Ureter (tissue), 1 donor: ENCODE data around the gene RAD51B. TPM values are rescaled to one million over a fixed set of nuclear protein-coding genes. Genes with fewer than 3 reads are reported as not detected.
A peak's percentile ranks its signal among the peaks of the same experiment; 100 is the strongest.

Source experiments
- DNase-seq: peaks from one replicate; pipeline ENCODE4 v3.0.0-alpha.2; 2020; ENCODE audit warnings: low spot score
- total RNA-seq: library from RNA; stranded (reverse); gene quantifications from one replicate; pipeline ENCODE4 v1.2.4, GENCODE V29; 2023
- donor health status: DM: yes; HTN: yes; CAD: no.

The RAD51B gene
- total RNA-seq, 1 donor from 2014 or later: 36.6 TPM

GRCh38 chr14:68523989-68524725 lies 704.6 kb downstream of the RAD51B start:
- DNase-seq: peak; percentile 43

DNA sequence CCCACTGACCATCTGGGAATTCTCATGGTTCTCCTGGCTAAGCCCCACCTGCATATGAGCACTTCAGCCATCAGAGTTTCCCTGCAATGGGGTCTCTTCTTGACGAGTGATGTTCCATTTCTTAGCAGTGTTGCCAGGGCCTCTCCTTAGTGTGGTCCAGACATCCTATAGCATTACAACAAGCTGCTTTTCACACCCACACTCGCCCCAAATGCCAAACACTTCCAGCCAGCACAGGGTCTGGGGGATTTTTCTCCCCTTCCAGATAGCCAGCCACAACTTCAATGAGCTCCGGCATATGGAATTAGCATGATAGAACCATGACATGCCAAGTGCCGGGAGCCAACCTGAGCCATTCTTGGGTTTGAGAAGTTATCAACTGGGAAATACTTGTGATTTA lies 705.9 kb downstream of the RAD51B start:
- peak; percentile 37 for DNase-seq

DNA sequence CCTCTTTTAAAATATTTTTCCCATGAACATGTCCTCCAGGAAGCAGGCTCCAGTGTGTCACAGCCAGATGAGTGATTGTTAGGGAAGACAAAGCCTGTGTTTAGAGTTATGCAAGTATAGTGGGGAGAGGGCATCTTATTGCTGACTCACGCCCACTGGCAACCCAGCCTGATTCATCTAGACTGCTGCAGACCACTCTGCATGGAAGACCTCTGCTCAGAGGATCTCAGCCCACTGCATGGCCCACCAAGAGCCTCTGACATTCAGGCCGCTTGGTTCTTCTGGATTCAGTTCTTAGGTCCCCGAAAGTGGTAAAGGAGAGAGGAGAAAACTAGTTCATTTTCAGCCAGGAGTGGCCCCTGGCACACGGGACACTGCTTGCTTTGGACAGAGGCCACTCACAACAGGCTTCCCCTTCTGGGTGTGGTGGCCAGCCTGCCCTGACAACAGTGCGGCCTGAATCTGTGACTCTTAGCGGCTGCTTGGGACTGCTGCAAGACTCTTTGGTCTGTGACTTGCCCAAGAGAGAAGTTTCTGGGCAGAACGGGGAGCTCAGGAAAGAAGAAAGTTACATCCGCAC lies 707.0 kb downstream of the RAD51B start:
- DNase-seq: peak; percentile 53

GRCh38 chr14:68527329-68527851 lies 707.8 kb downstream of the RAD51B start:
- peak; percentile 49 for DNase-seq

GRCh38 chr14:68528040-68528687 lies 708.6 kb downstream of the RAD51B start:
- DNase-seq: peak; percentile 24

- no peak for DNase-seq
Measured at GRCh38 chr14:68530443-68530842, 710.9 kb downstream of the RAD51B start.

DNA sequence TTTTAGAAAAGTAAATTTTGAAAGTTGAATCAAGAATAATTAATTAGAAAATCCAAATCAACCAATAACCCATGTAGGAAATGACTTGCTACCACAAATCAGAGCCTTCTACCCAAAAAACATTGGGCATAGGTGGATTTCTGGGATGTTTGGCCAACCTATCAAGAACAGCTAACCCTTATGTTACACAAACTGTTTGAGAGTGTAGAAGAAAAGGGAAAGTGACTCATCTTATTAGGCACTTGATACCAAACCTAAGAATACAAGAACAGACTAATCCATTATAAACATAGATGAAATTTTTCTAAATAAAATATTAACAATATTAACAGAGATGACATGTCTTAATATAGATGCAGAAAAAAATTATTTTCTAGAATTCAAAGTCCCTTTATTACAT lies 712.9 kb downstream of the RAD51B start:
- DNase-seq: no peak

DNA sequence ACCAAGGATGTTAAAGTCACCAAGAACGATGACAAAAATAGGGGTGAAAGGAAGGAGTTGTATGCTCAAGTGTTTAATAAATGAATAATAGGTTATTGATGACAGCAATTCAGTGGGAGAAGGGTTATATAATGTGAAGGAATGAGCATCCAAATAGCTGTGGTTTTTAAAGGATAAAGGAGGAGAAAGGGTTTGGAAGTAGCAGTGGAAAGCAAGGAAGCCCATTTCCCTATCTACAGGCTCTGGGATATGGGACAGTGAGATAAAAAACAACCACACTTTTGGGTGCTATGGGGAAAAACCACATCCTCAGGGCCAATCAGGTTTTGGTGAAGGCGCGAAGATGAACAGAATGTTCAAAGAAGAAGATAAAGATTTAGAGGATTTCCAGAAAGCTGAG lies 714.7 kb downstream of the RAD51B start:
- no peak for DNase-seq

DNA sequence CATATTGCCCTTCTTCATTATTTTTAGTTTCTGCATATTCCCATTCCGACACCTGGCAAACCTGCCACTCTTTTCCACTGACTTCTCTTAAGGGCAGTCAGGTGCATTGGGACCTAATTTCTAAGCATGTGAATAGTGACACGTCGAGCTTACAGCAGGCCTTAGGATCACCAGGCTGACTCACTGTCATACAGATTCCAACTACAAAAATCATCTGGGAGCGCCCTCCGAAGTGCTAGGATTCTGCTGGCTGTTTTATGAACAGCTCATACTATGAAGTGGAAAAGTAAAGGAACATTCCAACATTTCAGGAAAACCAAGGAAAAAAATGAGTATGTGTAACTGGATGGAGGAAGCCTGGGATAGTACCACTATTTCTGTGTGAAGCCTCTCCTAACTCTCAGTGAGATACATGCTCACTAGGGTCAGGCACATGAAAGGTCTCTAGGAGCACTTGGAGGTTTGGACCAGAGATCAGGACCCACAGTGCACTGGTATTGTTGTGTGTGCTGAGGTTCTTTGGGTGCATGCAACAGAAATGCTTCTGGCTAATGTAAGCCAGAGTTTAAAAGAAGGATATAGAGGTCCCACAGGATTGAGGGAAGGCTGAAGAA lies 715.9 kb downstream of the RAD51B start:
- no peak for DNase-seq

DNA sequence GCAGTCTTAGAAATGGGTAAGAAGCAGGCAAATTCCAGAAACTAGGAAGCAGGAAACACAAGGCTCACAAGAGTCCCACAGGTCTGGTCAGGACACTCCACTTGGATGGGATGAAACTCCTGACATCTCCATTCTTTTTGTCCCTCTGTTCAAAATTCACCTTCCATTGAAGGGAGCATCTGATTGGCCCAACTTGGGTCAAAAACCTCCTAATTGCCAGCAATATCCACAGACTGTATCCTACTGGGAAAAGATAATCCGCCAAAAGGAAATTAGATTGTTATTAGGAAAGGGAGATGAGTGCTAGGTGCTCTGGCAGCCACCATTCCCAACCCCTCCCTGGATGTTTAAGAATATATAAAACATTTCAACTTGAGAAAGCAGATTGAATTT lies 716.4 kb downstream of the RAD51B start:
- no peak for DNase-seq

GRCh38 chr14:68538639-68539038 lies 719.1 kb downstream of the RAD51B start:
- DNase-seq: no peak

- DNase-seq: no peak
Measured at GRCh38 chr14:68539241-68539737, 719.7 kb downstream of the RAD51B start.

DNA sequence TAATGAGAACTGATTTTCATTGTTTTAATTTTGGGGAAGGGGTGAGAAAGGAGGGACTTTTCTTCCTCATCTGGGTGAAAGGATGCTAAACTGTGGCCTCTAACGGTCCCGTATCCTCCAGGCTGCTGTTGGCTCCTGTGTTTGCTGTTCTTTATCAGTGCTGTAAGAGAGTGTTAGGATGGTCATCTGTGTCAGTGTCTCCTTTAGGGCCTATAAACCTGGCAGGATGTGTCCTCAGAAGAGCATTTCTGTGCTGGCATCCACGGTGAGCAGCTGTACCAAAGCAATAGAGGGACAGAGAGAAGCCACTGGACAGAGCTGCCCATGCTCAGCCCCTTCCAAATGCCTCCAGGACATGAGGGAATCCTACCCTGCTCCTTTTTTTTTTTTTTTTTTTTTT lies 720.2 kb downstream of the RAD51B start:
- no peak for DNase-seq

DNA sequence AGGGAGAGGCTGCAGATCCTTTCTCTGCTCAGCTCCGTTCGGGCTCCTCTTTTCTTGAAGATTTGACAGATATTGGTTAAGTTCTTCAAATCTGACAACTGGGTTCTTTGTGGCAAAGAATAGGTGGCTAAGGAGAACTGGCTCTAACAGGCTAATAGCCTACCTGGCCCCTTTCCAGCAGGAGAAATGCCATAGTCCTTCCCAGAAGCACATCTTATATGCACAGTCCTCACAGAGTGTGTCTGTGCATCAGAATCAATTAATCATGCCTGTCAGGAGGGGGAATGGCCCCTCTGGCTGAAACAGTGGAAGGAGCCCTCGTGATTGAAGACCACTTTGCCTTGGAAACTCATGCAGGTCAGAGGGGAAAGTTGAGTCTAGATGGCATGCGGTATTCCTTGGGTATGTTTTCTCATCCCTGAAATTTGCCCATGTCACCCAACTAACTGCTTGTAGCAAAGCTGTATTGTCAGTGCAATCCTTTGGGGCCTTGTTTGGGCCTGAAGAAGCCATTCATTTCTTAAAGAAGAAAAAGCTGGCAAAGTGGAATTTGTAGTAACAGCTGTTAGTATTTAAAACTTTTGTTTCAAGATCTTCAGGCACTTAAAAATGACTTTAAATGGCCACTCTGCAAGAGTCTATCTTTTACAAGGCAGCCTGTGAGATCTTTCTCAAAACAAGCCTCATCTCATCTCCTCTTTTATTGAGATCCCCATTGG lies 721.8 kb downstream of the RAD51B start:
- no peak for DNase-seq

- no peak for DNase-seq
Measured at GRCh38 chr14:68542346-68542745, 722.8 kb downstream of the RAD51B start.

DNA sequence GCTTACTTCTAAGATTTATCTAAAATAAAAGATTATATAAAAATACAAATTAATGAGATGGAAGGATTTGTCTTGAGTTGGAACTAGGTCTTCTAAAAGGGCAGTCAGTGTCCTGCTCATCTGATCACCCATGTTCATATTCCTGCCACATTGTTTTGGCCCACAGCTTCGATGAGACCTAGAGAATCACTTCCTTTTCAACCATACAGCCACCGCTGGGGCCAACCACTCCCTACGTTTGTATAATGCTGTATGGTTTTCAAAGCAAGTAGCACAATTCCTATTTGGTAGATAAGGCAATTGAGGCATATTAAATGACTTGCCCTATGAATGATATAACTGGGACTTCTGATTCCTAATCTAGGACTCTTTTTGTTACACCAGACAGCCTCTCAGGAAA lies 723.9 kb downstream of the RAD51B start:
- DNase-seq: no peak

DNA sequence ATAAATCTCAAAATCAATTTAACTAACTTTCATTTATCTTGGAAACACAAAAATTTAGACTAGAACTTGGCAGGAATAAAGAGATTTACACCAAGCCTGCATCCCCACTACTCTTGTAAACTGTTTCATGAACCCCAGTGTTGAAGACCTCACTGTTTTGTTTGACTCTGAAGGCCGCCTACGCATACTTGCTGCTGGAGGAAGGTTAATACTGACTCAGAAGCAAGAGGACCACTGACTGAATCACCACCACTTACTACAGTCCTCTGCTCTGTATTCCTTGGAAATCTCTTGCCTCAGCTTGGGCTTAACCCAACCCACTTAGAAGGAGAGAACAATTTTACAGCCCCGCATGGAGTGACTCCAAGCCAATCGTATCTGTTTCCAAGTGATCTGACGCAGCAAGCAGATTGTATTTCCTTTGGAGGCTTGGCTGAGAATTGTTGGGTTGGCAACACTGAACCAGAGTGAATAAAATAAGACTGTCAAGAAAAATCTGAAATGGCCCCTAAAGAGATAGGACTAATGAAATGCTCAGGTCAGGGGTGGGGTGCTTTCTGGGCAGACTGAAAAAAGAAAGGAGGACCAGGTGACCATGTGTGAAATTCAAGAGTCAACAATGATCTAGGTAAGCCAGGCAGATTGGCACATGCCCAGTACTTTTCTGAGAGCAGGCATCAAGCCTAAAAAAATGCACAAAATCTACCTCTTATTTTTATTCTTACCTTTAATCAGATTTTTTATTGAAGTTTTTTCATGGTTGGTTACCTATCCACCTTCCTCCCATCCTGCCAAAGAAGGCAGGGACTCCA lies 724.7 kb downstream of the RAD51B start:
- DNase-seq: peak; percentile 89

GRCh38 chr14:68546839-68547238 lies 727.3 kb downstream of the RAD51B start:
- DNase-seq: no peak

DNA sequence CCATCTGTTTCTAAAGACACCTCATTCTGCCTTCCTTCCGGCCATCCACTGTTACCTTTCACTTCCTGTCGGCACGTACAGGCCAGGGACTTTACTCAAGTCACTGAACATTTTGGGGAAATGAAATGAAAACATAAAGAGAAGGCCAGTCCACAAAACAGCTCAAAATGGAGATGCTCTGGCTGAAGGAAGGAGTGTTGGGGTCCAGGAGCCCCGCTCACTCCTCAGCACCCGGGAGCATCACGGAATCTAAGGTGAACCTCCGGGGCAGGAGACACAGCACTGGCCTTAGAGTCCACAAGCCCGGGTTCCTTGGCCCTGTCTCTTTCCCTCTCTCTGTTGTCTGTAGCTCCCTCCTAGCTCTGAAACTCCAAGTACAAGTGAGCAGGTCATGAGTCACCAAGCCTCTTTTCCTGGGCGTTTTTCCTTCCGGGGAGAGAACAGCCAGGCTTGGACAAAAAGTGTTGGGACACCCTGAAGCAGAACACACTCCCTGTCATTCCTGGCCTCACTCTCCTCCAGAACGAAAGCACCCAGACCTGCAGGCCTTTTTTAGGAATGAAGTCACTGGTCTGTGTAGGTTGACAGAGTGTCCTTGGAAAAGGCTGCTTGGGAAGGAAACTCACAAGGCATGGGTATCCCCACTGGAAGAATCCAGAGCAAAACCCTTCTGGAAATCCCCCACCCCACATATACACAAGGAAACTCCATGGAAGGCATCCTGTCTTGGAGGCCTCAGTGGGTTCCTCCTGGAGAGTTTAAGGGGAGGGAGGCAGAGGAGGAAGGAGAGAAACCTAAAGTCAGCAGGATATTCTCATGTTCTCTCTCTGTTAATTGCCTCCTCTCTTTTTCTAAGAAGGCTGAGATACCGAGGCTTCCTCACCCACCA lies 728.0 kb downstream of the RAD51B start:
- peak; percentile 84 for DNase-seq
